Muscle layer of colon (tissue), 2 donors: ENCODE measurements around the gene EEF1A2.

Experiments
- H3K27ac ChIP-seq: one replicate; pipeline ENCODE4 v1.7.0; 2013; ENCODE audit warnings: low read depth, mild to moderate bottlenecking, low read length, moderate library complexity
- H3K27me3 ChIP-seq, 2 donors: one replicate each; pipeline ENCODE4 v1.7.0; 2013; ENCODE audit warnings: low read length in 2 of 2, mild to moderate bottlenecking in 2 of 2; ENCODE audit not compliant: insufficient read depth in 2 of 2, control insufficient read depth in 1 of 2
- H3K36me3 ChIP-seq: one replicate; pipeline ENCODE4 v1.7.0; 2013; ENCODE audit warnings: mild to moderate bottlenecking, low read length; ENCODE audit not compliant: insufficient read depth
- H3K4me1 ChIP-seq: one replicate; pipeline ENCODE4 v1.7.0; 2013; ENCODE audit warnings: mild to moderate bottlenecking, low read length; ENCODE audit not compliant: insufficient read depth
- H3K4me3 ChIP-seq, 2 donors: one replicate each; pipeline ENCODE4 v1.7.0; 2013; ENCODE audit warnings: low read length in 2 of 2, low read depth in 1 of 2, mild to moderate bottlenecking in 1 of 2, moderate library complexity in 1 of 2
- H3K9ac ChIP-seq: one replicate; pipeline ENCODE4 v1.7.0; 2013; ENCODE audit warnings: low read length
- H3K9me3 ChIP-seq: one replicate; pipeline ENCODE4 v1.7.0; 2013; ENCODE audit warnings: mild to moderate bottlenecking, low read length
- donor health status: abdominal sarcoma.
- donor health status: Adenocarcinoma of cecum.

EEF1A2 gene

DNA sequence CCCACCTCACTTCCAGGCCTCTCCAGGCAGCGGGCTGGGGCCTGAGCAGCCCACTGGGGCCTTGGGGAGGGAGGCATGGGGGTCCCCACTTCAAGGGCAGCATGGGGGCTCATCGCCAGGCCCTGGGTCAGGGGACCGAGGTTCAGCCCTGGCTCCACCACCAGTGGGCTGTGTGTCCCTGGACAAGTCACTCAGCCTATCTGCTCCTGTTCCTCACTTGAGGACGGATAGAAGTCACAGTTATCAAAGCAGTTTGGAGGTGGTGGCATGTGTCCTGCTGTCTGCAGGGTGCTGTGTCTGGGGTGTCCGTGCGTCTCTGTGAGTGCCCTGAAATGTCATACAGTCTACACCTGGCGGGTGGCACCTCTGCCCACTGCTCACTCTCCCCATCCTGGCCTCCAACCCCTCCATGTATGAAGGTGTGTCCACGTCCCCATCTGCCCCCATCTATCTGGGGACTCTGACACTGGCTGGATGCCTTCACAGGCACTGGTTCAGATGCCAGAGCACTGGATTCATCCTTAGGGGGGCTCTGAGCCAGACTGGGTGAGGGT lies 3.6 kb downstream of the EEF1A2 start:
- H3K4me3 ChIP-seq = no peak overlapping the region
- H3K9me3 ChIP-seq = no peaks in the 10 kb centered on the region
- no peak overlapping the region for H3K9ac ChIP-seq
- no peaks in the 10 kb centered on the region for H3K36me3 ChIP-seq
- H3K27ac ChIP-seq = no peak overlapping the region
- H3K4me1 ChIP-seq = no peaks in the 10 kb centered on the region
- H3K27me3 ChIP-seq = peaks cover 9 to 61% of the 10 kb centered on the region in 2 donors

DNA sequence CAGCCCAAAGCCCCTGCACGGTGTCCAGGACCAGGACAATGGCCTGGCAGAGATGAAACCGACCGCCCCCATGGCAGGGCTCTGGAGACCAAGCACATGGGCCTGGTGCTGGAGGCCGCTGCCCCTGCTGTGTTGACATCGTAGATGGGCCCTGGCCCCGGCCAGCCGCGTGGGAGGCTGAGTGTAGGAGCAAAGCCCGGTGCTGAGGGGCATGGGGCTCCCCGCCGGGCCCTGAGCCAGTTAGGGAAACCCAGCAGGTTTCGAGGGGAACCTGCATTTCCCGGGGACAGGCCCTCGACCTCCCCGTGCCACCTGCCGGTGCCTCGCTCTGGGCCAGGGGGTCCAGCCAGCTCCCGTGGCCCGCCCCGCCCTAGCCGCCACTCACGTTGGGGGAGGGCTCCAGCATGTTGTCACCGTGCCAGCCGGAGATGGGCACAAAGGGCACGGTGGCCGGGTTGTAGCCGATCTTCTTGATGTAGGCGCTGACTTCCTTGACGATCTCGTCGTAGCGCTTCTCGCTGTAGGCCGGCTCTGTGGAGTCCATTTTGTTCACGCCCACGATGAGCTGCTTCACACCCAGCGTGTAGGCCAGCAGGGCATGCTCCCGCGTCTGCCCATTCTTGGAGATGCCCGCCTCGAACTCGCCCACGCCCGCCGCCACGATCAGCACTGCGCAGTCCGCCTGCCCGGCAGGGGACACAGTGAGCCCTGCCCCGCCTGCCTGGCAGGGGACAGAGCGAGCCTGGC lies 4.3 kb downstream of the EEF1A2 start:
- Histone ChIP-seq H3K27ac (no peak overlapping the region), H3K9me3 (no peaks in the 10 kb centered on the region), H3K27me3 (peaks cover 9 to 58% of the 10 kb centered on the region in 2 donors), H3K4me1 (no peaks in the 10 kb centered on the region), H3K36me3 (no peaks in the 10 kb centered on the region), H3K9ac (no peak overlapping the region), H3K4me3 (no peak overlapping the region)

DNA sequence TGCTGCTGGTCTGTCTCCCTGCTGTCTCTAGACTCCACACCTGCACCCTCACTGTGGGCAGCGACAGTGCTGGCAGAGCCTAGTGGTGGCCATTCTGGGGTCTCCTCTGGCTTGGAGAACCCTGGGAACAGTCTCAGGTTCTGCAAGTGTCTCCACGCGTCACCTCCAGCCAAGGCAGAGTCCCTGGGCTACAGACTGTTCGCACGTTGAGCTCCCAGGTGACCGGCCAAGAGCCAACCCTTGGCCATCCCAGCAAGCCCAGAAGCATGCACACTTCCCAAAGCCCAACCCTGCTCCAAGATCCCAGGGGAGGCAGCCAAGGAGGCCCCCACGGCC lies 4.8 kb downstream of the EEF1A2 start:
- peaks cover 9 to 60% of the 10 kb centered on the region in 2 donors for H3K27me3 ChIP-seq
- no peaks in the 10 kb centered on the region for H3K36me3 ChIP-seq
- no peak overlapping the region for H3K9ac ChIP-seq
- H3K4me3 ChIP-seq = no peak overlapping the region
- H3K27ac ChIP-seq = no peak overlapping the region
- no peaks in the 10 kb centered on the region for H3K9me3 ChIP-seq
- no peaks in the 10 kb centered on the region for H3K4me1 ChIP-seq

DNA sequence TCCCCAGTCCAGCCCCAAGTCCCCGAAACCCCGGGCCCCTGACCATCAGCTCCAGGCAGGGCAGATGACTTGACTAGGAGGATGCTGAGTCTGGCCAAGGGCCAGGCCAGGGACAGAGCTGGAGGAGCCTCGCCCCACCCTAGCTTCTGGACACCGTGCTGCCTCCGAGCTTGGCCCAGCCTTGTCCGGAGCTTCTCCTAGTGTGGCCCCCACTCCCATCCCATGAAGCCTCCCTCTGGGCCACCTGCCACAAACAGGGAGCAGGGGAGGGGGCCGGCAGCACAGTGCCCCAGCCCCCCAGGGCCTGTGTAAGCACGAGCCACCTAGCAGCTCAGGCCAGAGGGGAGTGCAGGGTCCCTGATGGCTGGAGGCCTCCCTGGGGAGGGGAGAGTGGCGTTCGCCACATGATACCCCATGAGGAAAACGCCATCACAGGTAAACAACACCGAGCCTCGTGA lies 5.3 kb downstream of the EEF1A2 start:
- Histone ChIP-seq H3K27ac (no peak overlapping the region), H3K36me3 (no peaks in the 10 kb centered on the region), H3K27me3 (peaks cover 9 to 64% of the 10 kb centered on the region in 2 donors), H3K4me3 (no peak overlapping the region), H3K4me1 (no peaks in the 10 kb centered on the region), H3K9me3 (no peaks in the 10 kb centered on the region), H3K9ac (no peak overlapping the region)

DNA sequence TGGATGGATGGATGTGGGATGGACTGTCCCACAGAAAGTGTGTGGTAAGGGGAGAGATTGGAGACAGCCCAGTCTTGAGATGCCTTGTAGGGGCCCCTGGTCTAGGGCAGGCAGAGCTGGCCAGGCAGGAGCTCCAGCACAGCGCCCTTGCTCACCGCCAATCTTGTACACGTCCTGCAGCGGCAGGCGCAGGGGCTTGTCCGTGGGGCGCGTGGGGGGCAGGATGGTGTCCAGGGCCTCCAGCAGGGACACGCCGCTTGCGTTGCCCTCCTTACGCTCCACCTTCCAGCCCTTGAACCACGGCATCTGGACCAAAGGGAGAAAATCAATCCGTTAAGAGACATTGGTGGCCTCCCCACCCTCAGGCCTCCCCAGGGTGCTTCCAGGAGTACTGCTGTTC lies 5.9 kb downstream of the EEF1A2 start:
- Histone ChIP-seq H3K27ac (no peak overlapping the region), H3K4me3 (no peak overlapping the region), H3K9ac (no peak overlapping the region), H3K9me3 (no peaks in the 10 kb centered on the region), H3K4me1 (no peaks in the 10 kb centered on the region), H3K27me3 (peaks cover 8 to 61% of the 10 kb centered on the region in 2 donors), H3K36me3 (no peaks in the 10 kb centered on the region)

DNA sequence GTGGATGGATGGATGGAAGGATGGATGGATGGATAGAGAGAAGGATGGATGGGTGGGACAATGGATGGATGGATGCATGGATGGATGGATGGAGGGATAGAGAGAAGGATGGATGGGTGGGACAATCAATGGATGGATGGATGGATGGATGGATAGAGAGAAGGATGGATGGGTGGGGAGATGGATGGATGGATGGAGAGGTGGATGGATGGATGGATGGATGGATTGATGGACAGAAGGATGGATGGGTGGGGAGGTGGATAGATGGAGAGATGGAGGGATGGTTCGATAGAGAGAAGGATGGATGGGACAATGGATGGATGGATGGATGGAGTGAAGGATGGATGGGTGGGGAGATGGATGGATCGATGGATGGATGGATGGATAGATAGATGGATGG lies 6.4 kb downstream of the EEF1A2 start:
- H3K4me1 ChIP-seq = no peaks in the 10 kb centered on the region
- no peak overlapping the region for H3K27ac ChIP-seq
- no peaks in the 10 kb centered on the region for H3K9me3 ChIP-seq
- no peak overlapping the region for H3K4me3 ChIP-seq
- peaks cover 3 to 60% of the 10 kb centered on the region in 2 donors for H3K27me3 ChIP-seq
- no peak overlapping the region for H3K9ac ChIP-seq
- no peaks in the 10 kb centered on the region for H3K36me3 ChIP-seq

DNA sequence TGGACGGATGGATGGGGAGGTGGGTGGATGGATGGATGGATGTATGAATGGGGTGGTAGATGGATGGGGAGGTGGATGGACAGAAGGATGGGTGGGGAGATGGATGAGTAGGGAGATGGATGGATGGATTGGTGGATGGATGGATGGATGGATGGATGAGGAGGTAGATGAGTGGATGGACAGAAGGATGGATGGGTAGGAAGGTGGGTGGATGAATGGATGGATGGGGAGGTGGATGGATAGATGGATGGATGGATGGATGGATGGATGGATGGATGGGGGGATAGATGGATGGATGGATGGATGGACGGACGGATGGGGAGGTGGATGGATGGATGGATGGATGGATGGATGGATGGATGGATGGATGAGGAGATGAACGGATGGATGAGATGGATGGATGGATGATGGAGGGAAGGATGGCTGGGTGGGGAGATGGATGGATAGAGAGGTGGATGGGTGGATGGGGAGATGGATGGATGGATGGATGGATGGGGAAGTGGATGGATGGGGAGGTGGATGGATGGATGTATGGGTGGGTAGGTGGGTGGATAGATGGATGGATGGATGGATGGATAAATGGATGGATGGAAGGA lies 7.2 kb downstream of the EEF1A2 start:
- Histone ChIP-seq H3K9me3 (no peaks in the 10 kb centered on the region), H3K4me1 (no peaks in the 10 kb centered on the region), H3K36me3 (no peaks in the 10 kb centered on the region), H3K9ac (no peak overlapping the region), H3K4me3 (no peak overlapping the region), H3K27ac (no peak overlapping the region), H3K27me3 (peaks cover 0 to 58% of the 10 kb centered on the region in 2 donors)

DNA sequence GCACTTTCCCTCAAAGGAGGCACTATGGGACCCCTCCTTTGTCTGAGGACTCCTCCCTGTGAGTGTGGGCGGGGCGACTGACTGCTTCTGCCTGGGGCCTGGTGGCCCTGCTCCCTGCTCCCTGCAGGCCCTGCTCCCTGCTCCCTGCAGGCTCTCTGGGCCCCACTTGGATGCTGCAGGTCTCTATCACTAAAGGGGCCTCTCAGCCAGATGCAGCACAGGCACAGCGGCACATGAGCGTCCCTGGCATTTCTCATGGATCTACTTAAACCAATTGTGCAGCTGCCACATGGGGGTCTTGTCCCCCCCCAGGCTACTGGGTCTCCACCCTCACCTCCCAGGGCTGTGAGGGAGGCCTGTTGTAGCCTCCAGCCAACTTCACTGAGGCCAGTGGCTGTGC lies 7.8 kb downstream of the EEF1A2 start:
- H3K27me3 ChIP-seq = peaks cover 0 to 56% of the 10 kb centered on the region in 2 donors
- H3K27ac ChIP-seq = no peak overlapping the region
- no peaks in the 10 kb centered on the region for H3K36me3 ChIP-seq

DNA sequence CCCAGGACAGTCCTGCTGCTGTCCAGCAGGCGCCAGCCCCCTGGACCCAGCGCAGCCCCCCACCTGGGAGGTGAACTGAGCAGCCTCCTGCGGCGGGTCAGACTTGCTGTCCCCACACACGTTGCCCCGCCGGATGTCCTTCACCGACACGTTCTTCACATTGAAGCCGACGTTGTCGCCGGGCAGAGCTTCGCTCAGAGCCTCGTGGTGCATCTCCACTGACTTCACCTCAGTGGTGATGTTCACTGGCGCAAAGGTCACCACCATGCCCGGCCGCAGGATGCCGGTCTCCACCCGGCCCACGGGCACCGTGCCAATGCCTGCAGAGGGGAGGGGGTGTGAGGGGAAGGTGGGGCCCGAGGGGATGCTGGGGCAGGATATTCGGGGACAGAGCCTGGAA lies 8.5 kb downstream of the EEF1A2 start:
- Histone ChIP-seq H3K4me1 (no peaks in the 10 kb centered on the region), H3K36me3 (no peaks in the 10 kb centered on the region), H3K9me3 (no peaks in the 10 kb centered on the region), H3K27ac (no peak overlapping the region), H3K9ac (no peak overlapping the region), H3K4me3 (no peak overlapping the region), H3K27me3 (peaks cover 0 to 56% of the 10 kb centered on the region in 2 donors)

More for the DNA sequence above, 7.8 kb downstream of the EEF1A2 start:
- Histone ChIP-seq H3K4me3 (no peak overlapping the region), H3K4me1 (no peaks in the 10 kb centered on the region), H3K9me3 (no peaks in the 10 kb centered on the region), H3K9ac (no peak overlapping the region)

DNA sequence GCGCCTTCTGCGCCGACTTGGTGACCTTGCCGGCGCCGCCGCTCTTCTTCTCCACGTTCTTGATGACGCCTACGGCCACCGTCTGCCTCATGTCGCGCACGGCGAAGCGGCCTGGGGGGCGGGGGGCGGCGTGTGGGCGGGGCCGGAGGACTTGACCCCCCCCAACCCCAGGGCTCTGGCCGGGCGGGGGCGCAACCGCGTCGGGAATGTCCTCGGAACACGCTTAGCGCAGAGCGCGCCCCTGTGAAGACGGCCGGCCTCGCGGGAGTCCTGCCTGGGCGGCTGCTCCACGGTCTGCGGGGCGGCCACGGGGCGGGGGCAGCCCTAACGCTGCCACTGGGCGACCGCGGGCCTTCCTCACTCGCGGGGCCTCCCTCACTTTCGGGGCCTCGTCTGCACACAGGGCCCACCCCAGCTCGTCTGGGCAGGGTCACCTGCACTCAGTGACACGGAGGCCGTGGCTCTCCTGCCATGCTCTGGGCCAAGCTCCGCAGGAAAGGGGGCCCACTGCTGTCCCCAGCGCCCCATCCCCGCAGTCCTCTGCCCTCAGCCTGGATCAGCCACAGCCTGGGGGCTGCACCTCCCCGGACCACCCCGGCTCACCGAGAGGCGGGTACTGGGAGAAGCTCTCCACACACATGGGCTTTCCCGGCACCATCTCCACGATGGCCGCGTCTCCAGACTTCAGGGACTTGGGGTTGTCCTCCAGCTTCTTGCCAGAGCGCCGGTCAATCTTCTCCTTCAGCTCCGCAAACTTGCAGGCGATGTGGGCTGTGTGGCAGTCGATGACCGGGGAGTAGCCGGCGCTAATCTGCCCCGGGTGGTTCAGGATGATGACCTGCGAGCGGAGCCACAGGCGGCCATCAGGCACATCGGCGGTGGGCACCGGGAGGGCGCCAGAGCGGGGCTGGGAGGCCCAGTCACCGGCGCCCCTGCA lies 10.3 kb downstream of the EEF1A2 start:
- no peaks in the 10 kb centered on the region for H3K9me3 ChIP-seq
- no peaks in the 10 kb centered on the region for H3K36me3 ChIP-seq
- H3K27ac ChIP-seq = no peak overlapping the region
- peaks cover 0 to 61% of the 10 kb centered on the region in 2 donors for H3K27me3 ChIP-seq
- H3K4me3 ChIP-seq = no peak overlapping the region
- H3K9ac ChIP-seq = no peak overlapping the region
- no peaks in the 10 kb centered on the region for H3K4me1 ChIP-seq

DNA sequence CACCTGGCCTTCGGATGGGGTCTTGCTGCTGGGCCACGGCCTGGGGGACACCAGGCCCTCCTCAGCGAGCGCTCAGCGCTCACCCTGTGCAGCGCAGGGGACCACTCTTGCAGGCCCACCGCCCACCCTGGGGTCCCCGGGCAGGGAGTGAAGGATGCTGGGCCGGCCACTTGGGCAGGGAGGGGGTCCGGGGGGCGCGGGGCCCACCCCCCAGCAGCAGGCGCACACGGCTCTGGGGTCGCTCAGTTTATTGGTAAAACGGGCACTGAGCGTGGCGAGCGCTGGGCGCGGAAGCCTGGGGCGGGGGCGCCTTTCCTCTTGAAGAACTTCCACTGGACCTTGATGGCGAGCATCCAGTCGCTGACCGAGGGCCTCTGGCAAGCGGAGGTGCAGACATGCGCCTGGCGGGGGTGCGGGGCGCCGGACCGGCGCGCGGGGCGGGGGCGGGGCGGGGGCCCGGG lies 11.1 kb downstream of the EEF1A2 start:
- peaks cover 0 to 63% of the 10 kb centered on the region in 2 donors for H3K27me3 ChIP-seq
- H3K27ac ChIP-seq = no peak overlapping the region
- no peak overlapping the region for H3K4me3 ChIP-seq

More for the DNA sequence above, 11.1 kb downstream of the EEF1A2 start:
- no peaks in the 10 kb centered on the region for H3K9me3 ChIP-seq
- H3K4me1 ChIP-seq = no peaks in the 10 kb centered on the region
- H3K9ac ChIP-seq = no peak overlapping the region
- no peaks in the 10 kb centered on the region for H3K36me3 ChIP-seq
